H9 (cell line): ENCODE results near the gene FBLN2. TPM values are rescaled to one million over a fixed set of nuclear protein-coding genes. Genes with fewer than 3 reads are reported as not detected.

ENCODE experiments used
- DNase-seq: peaks from one replicate; pipeline ENCODE4 v3.0.0-alpha.2; 2017
- H2AFZ ChIP-seq: one replicate; pipeline ENCODE4 v1.6.1; 2013; ENCODE audit warnings: mild to moderate bottlenecking, low read length, control low read depth, moderate library complexity
- H2AK5ac ChIP-seq: 2 replicates; pipeline ENCODE4 v1.6.1; 2013; ENCODE audit warnings: low read length, control low read depth, mixed read lengths; ENCODE audit not compliant: insufficient read length
- H2BK120ac ChIP-seq: one replicate; pipeline ENCODE4 v1.6.1; 2013; ENCODE audit warnings: low read depth, mild to moderate bottlenecking, low read length, control low read depth, inconsistent platforms; ENCODE audit not compliant: poor library complexity, severe bottlenecking
- H2BK12ac ChIP-seq: 2 replicates; pipeline ENCODE4 v1.6.1; 2013; ENCODE audit warnings: low read length, control low read depth, mixed read lengths, low read depth; ENCODE audit not compliant: insufficient read length
- H2BK15ac ChIP-seq: 2 replicates; pipeline ENCODE4 v1.6.1; 2013; ENCODE audit warnings: low read depth, low read length, control low read depth
- H2BK20ac ChIP-seq: one replicate; pipeline ENCODE4 v1.6.1; 2013; ENCODE audit warnings: low read depth, mild to moderate bottlenecking, low read length, control low read depth, inconsistent platforms; ENCODE audit not compliant: poor library complexity, severe bottlenecking
- H2BK5ac ChIP-seq: 2 replicates; pipeline ENCODE4 v1.6.1; 2013; ENCODE audit warnings: low read length, control low read depth, mixed read lengths; ENCODE audit not compliant: insufficient read length
- H3K14ac ChIP-seq: 2 replicates; pipeline ENCODE4 v1.6.1; 2013; ENCODE audit warnings: low read length, control low read depth; ENCODE audit not compliant: insufficient read depth
- H3K18ac ChIP-seq: 2 replicates; pipeline ENCODE4 v1.6.1; 2013; ENCODE audit warnings: low read depth, mild to moderate bottlenecking, mixed read lengths, low read length, control low read depth; ENCODE audit not compliant: insufficient read length
- H3K23ac ChIP-seq: 2 replicates; pipeline ENCODE4 v1.6.1; 2013; ENCODE audit warnings: low read length, control low read depth, mixed read lengths, low read depth; ENCODE audit not compliant: insufficient read length
- H3K23me2 ChIP-seq: 2 replicates; pipeline ENCODE4 v1.6.1; 2013; ENCODE audit warnings: low read depth, mild to moderate bottlenecking, mixed read lengths, low read length, control low read depth; ENCODE audit not compliant: insufficient read length, poor library complexity, severe bottlenecking
- H3K27ac ChIP-seq: 2 replicates; pipeline ENCODE4 v1.5.1; 2013; ENCODE audit warnings: low read length, control low read depth, mixed read lengths, low read depth; ENCODE audit not compliant: insufficient read length
- H3K27me3 ChIP-seq: 2 replicates; pipeline ENCODE4 v1.6.1; 2013; ENCODE audit warnings: low read length, control low read depth, inconsistent platforms; ENCODE audit not compliant: insufficient read depth
- H3K4ac ChIP-seq: 2 replicates; pipeline ENCODE4 v1.6.1; 2013; ENCODE audit warnings: low read depth, mild to moderate bottlenecking, control low read depth, inconsistent platforms, low read length, moderate library complexity
- H3K4me1 ChIP-seq: 2 replicates; pipeline ENCODE4 v1.6.1; 2013; ENCODE audit warnings: low read length, control low read depth, inconsistent platforms; ENCODE audit not compliant: insufficient read depth
- H3K4me2 ChIP-seq: 2 replicates; pipeline ENCODE4 v1.6.1; 2013; ENCODE audit warnings: low read length, control low read depth, mixed read lengths; ENCODE audit not compliant: insufficient read length, insufficient read depth
- H3K56ac ChIP-seq: 2 replicates; pipeline ENCODE4 v1.6.1; 2013; ENCODE audit warnings: low read depth, mild to moderate bottlenecking, mixed read lengths, low read length, control low read depth; ENCODE audit not compliant: insufficient read length
- H3K79me1 ChIP-seq: 2 replicates; pipeline ENCODE4 v1.6.1; 2013; ENCODE audit warnings: low read depth, mild to moderate bottlenecking, moderate library complexity, low read length, control low read depth, inconsistent platforms; ENCODE audit not compliant: insufficient read depth, poor library complexity, severe bottlenecking
- H3K79me2 ChIP-seq: 2 replicates; pipeline ENCODE4 v1.6.1; 2013; ENCODE audit warnings: low read length, control low read depth, inconsistent platforms; ENCODE audit not compliant: insufficient read depth
- H3K9ac ChIP-seq: 2 replicates; pipeline ENCODE4 v1.6.1; 2013; ENCODE audit warnings: low read length, control low read depth, mixed read lengths; ENCODE audit not compliant: insufficient read length; ENCODE audit errors: extremely low read depth
- H3K9me3 ChIP-seq: one replicate; pipeline ENCODE4 v1.6.1; 2013; ENCODE audit warnings: low read depth, low read length, inconsistent platforms; ENCODE audit not compliant: control insufficient read depth
- H3T11ph ChIP-seq: one replicate; pipeline ENCODE4 v1.6.1; 2013; ENCODE audit warnings: mild to moderate bottlenecking, low read length, control low read depth, inconsistent platforms
- H4K20me1 ChIP-seq: one replicate; pipeline ENCODE4 v1.6.1; 2013; ENCODE audit not compliant: control insufficient read depth, insufficient read length, insufficient read depth
- H4K5ac ChIP-seq: 2 replicates; pipeline ENCODE4 v1.6.1; 2013; ENCODE audit warnings: low read depth, mild to moderate bottlenecking, mixed read lengths, low read length, control low read depth; ENCODE audit not compliant: insufficient read length
- H4K8ac ChIP-seq: replicated peaks from 2 replicates; pipeline ENCODE4 v1.6.1; 2013; ENCODE audit warnings: low read length, control low read depth, mixed read lengths, low read depth; ENCODE audit not compliant: insufficient read length
- H4K91ac ChIP-seq: 2 replicates; pipeline ENCODE4 v1.6.1; 2013; ENCODE audit warnings: low read depth, mild to moderate bottlenecking, moderate library complexity, mixed read lengths, low read length, control low read depth; ENCODE audit not compliant: insufficient read length
- H3K27ac Mint-ChIP-seq, 3 experiments: 2 replicates in 2 of 3; 3 replicates in 1 of 3; pipeline ENCODE4 v1.8.0; 2020 to 2021; ENCODE audit warnings: mixed read lengths in 3 of 3, mild to moderate bottlenecking in 1 of 3, moderate library complexity in 1 of 3
- H3K27me3 Mint-ChIP-seq: 2 replicates; pipeline ENCODE4 v1.8.0; 2021; ENCODE audit warnings: low read depth, mild to moderate bottlenecking, moderate library complexity, mixed read lengths
- H3K36me3 Mint-ChIP-seq, 3 experiments: 2 replicates in 2 of 3; 3 replicates in 1 of 3; pipeline ENCODE4 v1.8.0; 2020 to 2021; ENCODE audit warnings: low read depth in 3 of 3, mixed read lengths in 3 of 3; ENCODE audit not compliant: insufficient read depth in 1 of 3
- H3K4me1 Mint-ChIP-seq, 2 experiments: 2 replicates each; pipeline ENCODE4 v1.8.0; 2020; ENCODE audit warnings: mixed read lengths in 2 of 2
- H3K4me3 Mint-ChIP-seq, 2 experiments: 2 replicates in 1 of 2; 3 replicates in 1 of 2; pipeline ENCODE4 v1.8.0; 2020 to 2021; ENCODE audit warnings: mild to moderate bottlenecking in 2 of 2, mixed read lengths in 2 of 2, moderate library complexity in 1 of 2
- H3K9me3 Mint-ChIP-seq, 2 experiments: 2 replicates in 1 of 2; 3 replicates in 1 of 2; pipeline ENCODE4 v1.8.0; 2020; ENCODE audit warnings: mild to moderate bottlenecking in 2 of 2, mixed read lengths in 2 of 2, moderate library complexity in 1 of 2
- CTCF ChIP-seq: fragments of 200-600 bp; sonication (generic); conservative IDR thresholded peaks from 3 replicates; pipeline ENCODE4 v1.8.0; 2021; ENCODE audit warnings: antibody characterized with exemption, mild to moderate bottlenecking
- WGBS: extraction: QIAGEN DNeasy Blood & Tissue Kit; methylation state at CpG from one replicate; pipeline ENCODE4 v1.1.7; 2013; ENCODE audit warnings: missing lambda C conversion rate, low lambda C conversion rate, mixed read lengths; ENCODE audit not compliant: insufficient read length; ENCODE audit errors: extremely low coverage; 5-methylcytosine and 5-hydroxymethylcytosine counted together
- total RNA-seq: library from RNA; stranded (reverse); gene quantifications from 2 replicates; pipeline ENCODE4 v1.2.1, GENCODE V29; 2021

The FBLN2 gene
- total RNA-seq, 1 experiment from 2014 or later: 11.8 TPM

GRCh38 chr3:13661121-13661520 is 112.2 kb downstream of the FBLN2 start:
- Histone ChIP-seq H3K9ac (no peak overlapping the region), H4K20me1 (no peaks in the 10 kb centered on the region), H2BK5ac (no peak overlapping the region), H2BK12ac (no peak overlapping the region), H3K56ac (no peak overlapping the region), H3K14ac (no peak overlapping the region), H3K23ac (no peak overlapping the region), H4K8ac (no peak overlapping the region), H4K5ac (no peak overlapping the region), H2AFZ (no peak overlapping the region), H3K4me1 (no peaks in the 10 kb centered on the region), H3K4me2 (no peak overlapping the region), H3K27ac (no peak overlapping the region), H2AK5ac (no peak overlapping the region), H3K79me1 (no peaks in the 10 kb centered on the region), H2BK120ac (no peak overlapping the region), H2BK15ac (no peak overlapping the region), H3K18ac (no peak overlapping the region), H3K79me2 (no peaks in the 10 kb centered on the region), H3K9me3 (no peaks in the 10 kb centered on the region), H3T11ph (no peak overlapping the region), H3K27me3 (peaks cover 8% of the 10 kb centered on the region; the same call in 1 of the 2 replicates), H2BK20ac (no peak overlapping the region), H3K23me2 (no peaks in the 10 kb centered on the region), H3K4ac (no peak overlapping the region), H4K91ac (no peak overlapping the region)
- no peak overlapping the region for H3K27ac Mint-ChIP-seq
- peaks cover 0 to 2% of the 10 kb centered on the region in 2 experiments; a peak in 1 of 5 replicates for H3K9me3 Mint-ChIP-seq
- H3K4me1 Mint-ChIP-seq: peaks cover 4 to 12% of the 10 kb centered on the region in 2 experiments
- H3K4me3 Mint-ChIP-seq: no peak overlapping the region
- no peaks in the 10 kb centered on the region for H3K36me3 Mint-ChIP-seq
- no CpG with 5 or more reads among the region's 16 CpGs for WGBS
- DNase-seq: no peak
- peaks cover 30% of the 10 kb centered on the region for H3K27me3 Mint-ChIP-seq
- TF ChIP-seq CTCF: no peak
